ENCODE results near the gene ATG16L2. TPM values are rescaled to one million over a fixed set of nuclear protein-coding genes. Genes with fewer than 3 reads are reported as not detected.

Gene ATG16L2
- total and polyA plus RNA-seq, 3 donors from 2014 or later = 16.2 to 39.5 (median 33.8) TPM

- no peak for DNase-seq
- Histone ChIP-seq H3K4me1 (peaks cover 15% of the 10 kb centered on the region), H3K27me3 (no peaks in the 10 kb centered on the region), H3K9me3 (no peaks in the 10 kb centered on the region), H3K36me3 (ENCODE audit: low read depth, missing control alignments) (no peaks in the 10 kb centered on the region), H3K4me3 (peak overlapping the region in 1 of 2 donors; percentile 71), H3K27ac (no peak overlapping the region)
- 77% methylated on average over 9 to 15 of the region's 15 CpGs for WGBS, 2 donors
- intact Hi-C loops (cut with DNase I; ENCODE audit: low total_unique reads) = no loop called here
- TF ChIP-seq CTCF (IDR thresholded peaks at IDR 0.05) (no peak), POLR2A (IDR thresholded peaks at IDR 0.05) (no peak)
Measured at GRCh38 chr11:72820439-72821139, 6.4 kb downstream of the ATG16L2 start.

GRCh38 chr11:72821221-72821919 is 7.2 kb downstream of the ATG16L2 start:
- TF ChIP-seq CTCF (IDR thresholded peaks at IDR 0.05) (no peak), POLR2A (IDR thresholded peaks at IDR 0.05) (no peak)
- no peaks in the 10 kb centered on the region for H3K27me3 ChIP-seq
- 40 to 58% methylated on average over 15 to 50 of the region's 50 CpGs for WGBS, 2 donors
- H3K4me3 ChIP-seq = peak overlapping the region; percentile 39 to 71
- peak overlapping the region; percentile 32 to 70 for H3K27ac ChIP-seq
- H3K36me3 ChIP-seq (ENCODE audit: low read depth, missing control alignments) = no peaks in the 10 kb centered on the region
- peaks cover 12% of the 10 kb centered on the region for H3K4me1 ChIP-seq
- DNase-seq = no peak
- intact Hi-C loops (cut with DNase I; ENCODE audit: low total_unique reads) = no loop called here
- H3K9me3 ChIP-seq = no peaks in the 10 kb centered on the region

- Histone ChIP-seq H3K9me3 (no peaks in the 10 kb centered on the region), H3K36me3 (ENCODE audit: low read depth, missing control alignments) (no peaks in the 10 kb centered on the region), H3K27me3 (no peaks in the 10 kb centered on the region), H3K27ac (peak overlapping the region; percentile 32 to 70), H3K4me3 (peak overlapping the region; percentile 39 to 71), H3K4me1 (peaks cover 7% of the 10 kb centered on the region)
- TF ChIP-seq POLR2A (IDR thresholded peaks at IDR 0.05) (no peak), CTCF (IDR thresholded peaks at IDR 0.05) (peak in 1 of 3 experiments; percentile 57)
- peak; percentile 95 for DNase-seq
- 14% methylated on average over 77 of the region's 82 CpGs; no CpG with 5 or more reads in 1 of the 2 donors for WGBS, 2 donors
- intact Hi-C loops (cut with DNase I; ENCODE audit: low total_unique reads) = no loop called here
Measured at GRCh38 chr11:72821920-72822799, 7.9 kb downstream of the ATG16L2 start.

- peak overlapping the region in 1 of 2 donors; percentile 19 for H3K27ac ChIP-seq
- no peaks in the 10 kb centered on the region for H3K36me3 ChIP-seq (ENCODE audit: low read depth, missing control alignments)
- TF ChIP-seq POLR2A (IDR thresholded peaks at IDR 0.05) (no peak), CTCF (IDR thresholded peaks at IDR 0.05) (no peak)
- WGBS, 2 donors = 84 to 90% methylated on average over 4 to 9 of the region's 9 CpGs
- H3K9me3 ChIP-seq = no peaks in the 10 kb centered on the region
- intact Hi-C loops (cut with DNase I; ENCODE audit: low total_unique reads) = no loop called here
- H3K27me3 ChIP-seq = no peaks in the 10 kb centered on the region
- peaks cover 10% of the 10 kb centered on the region for H3K4me1 ChIP-seq
- H3K4me3 ChIP-seq = no peak overlapping the region
- no peak for DNase-seq
Measured at GRCh38 chr11:72823105-72823804, 9.0 kb downstream of the ATG16L2 start.
